ENCODE data around the gene STOML2. TPM values are rescaled to one million over a fixed set of nuclear protein-coding genes. Genes with fewer than 3 reads are reported as not detected.

The STOML2 gene
- total and polyA plus RNA-seq, 9 of the 15 experiments (the other 6 are each of a cell fraction or from before 2014, with no cell fraction given), result 110 to 220 (median 174) TPM

DNA sequence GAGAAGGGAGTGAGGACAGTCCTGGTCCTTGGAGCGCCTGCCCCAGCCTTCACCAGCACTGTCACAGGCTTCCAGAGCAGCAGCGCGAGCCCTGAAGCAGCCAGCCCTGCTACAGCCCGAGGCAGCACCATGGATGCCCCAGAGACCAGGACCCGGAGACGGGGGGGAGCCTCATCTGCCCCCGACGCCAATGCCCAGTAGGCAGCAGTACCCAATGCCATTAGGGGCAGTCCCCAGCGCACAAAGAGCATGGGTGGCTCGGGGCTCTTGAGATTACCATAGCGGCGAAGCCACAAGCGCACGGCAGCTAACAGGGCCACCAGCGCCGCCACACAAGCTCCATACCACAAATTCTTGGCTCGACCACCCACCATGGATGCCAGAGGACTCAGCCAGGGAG is 11.4 kb downstream of the STOML2 start (continued):
- TF ChIP-seq MGA (IDR thresholded peaks at IDR 0.05) (no peak), ZNF644 (tag; IDR thresholded peaks at IDR 0.05; ENCODE audit: low read depth) (no peak), KDM5B (IDR thresholded peaks at IDR 0.05; ENCODE audit: insufficient replicate concordance, low read depth, low read length) (no peak)
